ENCODE data around the gene SFXN5. TPM values are rescaled to one million over a fixed set of nuclear protein-coding genes. Genes with fewer than 3 reads are reported as not detected.
A peak's percentile ranks its signal among the peaks of the same experiment; 100 is the strongest.

The SFXN5 gene
- total RNA-seq, 1 experiment from 2014 or later, result 25.9 TPM

- 0 out of 2 replicates have a peak, but pooled peaks have one; percentile 26 for TF ChIP-seq PRDM15 (CRISPR knock-in tag; IDR thresholded peaks at IDR 0.05)
- no peak for TF ChIP-seq CDX4 (CRISPR knock-in tag; IDR thresholded peaks at IDR 0.05; ENCODE audit: borderline replicate concordance)
- TF ChIP-seq CBFB (CRISPR knock-in tag; IDR thresholded peaks at IDR 0.05; ENCODE audit: low read depth), result no peak
- TF ChIP-seq TCF7 (CRISPR knock-in tag; IDR thresholded peaks at IDR 0.05; ENCODE audit: low read depth), result no peak
- TF ChIP-seq MAX (CRISPR knock-in tag; IDR thresholded peaks at IDR 0.05), result 0 out of 2 replicates have a peak, but pooled peaks have one; percentile 14
- TF ChIP-seq NR3C1 (CRISPR knock-in tag; conservative IDR thresholded peaks at IDR 0.05; ENCODE audit: low read depth), result no peak
Observed at GRCh38 chr2:72973566-72974435, 97.7 kb downstream of the SFXN5 start (continued).

GRCh38 chr2:72973137-72973535 lies 98.4 kb downstream of the SFXN5 start:
- Mint-ChIP-seq H3K36me3 (no peaks in the 10 kb centered on the region), H3K27ac (no peak overlapping the region), H3K9me3 (no peaks in the 10 kb centered on the region), H3K4me3 (no peak overlapping the region), H3K4me1 (peaks cover 46% of the 10 kb centered on the region), H3K27me3 (ENCODE audit: low read depth) (no peaks in the 10 kb centered on the region)
- ATAC-seq (no peak), DNase-seq (ENCODE audit: low spot score) (no peak)
- ChIA-PET POLR2A (interaction anchor here (1.4 kb wide), 2 partner anchors 22 to 48 kb away, joined by 3 to 5 read pairs; no protein-coding TSS in a partner anchor), CTCF (interaction anchor here (0.8 to 6.9 kb wide), 26 partner anchors 9 to 283 kb away, joined by 3 to 175 read pairs (median 9); partner anchors contain the start of genes EMX1, RAB11FIP5 and SPR)
- no peak for TF ChIP-seq ATF6 (CRISPR knock-in tag; IDR thresholded peaks at IDR 0.05)
- no peak for TF ChIP-seq KAT7 (CRISPR knock-in tag; IDR thresholded peaks at IDR 0.05; ENCODE audit: borderline replicate concordance)
- TF ChIP-seq ZBTB21 (CRISPR knock-in tag; IDR thresholded peaks at IDR 0.05; ENCODE audit: borderline replicate concordance), result no peak
- no peak for TF ChIP-seq GRHL2 (CRISPR knock-in tag; IDR thresholded peaks at IDR 0.05; ENCODE audit: insufficient replicate concordance, severe bottlenecking)
- no peak for TF ChIP-seq ELF4 (CRISPR knock-in tag; IDR thresholded peaks at IDR 0.05; ENCODE audit: low read depth)
- no peak for TF ChIP-seq JUN (CRISPR knock-in tag; IDR thresholded peaks at IDR 0.05)
- TF ChIP-seq ERG (CRISPR knock-in tag; IDR thresholded peaks at IDR 0.05), result no peak
- TF ChIP-seq SMAD3 (CRISPR knock-in tag; IDR thresholded peaks at IDR 0.05; ENCODE audit: borderline replicate concordance), result no peak
- TF ChIP-seq ZNF396 (CRISPR knock-in tag; IDR thresholded peaks at IDR 0.05; ENCODE audit: borderline replicate concordance), result no peak
